Left cardiac atrium (tissue), 4 donors: ENCODE measurements around the gene GBF1. TPM values are rescaled to one million over a fixed set of nuclear protein-coding genes. Genes with fewer than 3 reads are reported as not detected.
A peak's percentile ranks its signal among the peaks of the same experiment; 100 is the strongest.

Source experiments
- ATAC-seq, 2 donors: fragments of 200-7000 bp; cut with Tn5 transposase; one replicate each; pipeline ENCODE4 v1.9.1; 2020; ENCODE audit warnings: mild to moderate bottlenecking in 2 of 2, moderate library complexity in 2 of 2
- DNase-seq: peaks from one replicate; pipeline ENCODE4 v3.0.0-alpha.2; 2020
- intact Hi-C, 2 donors: fragments of 100-400 bp; cut with DNase I; formaldehyde crosslinking; loops; one replicate each; pipeline versions ENCODE4 v1.14.1 to v1.15.1; 2022 to 2023
- total RNA-seq, 2 donors: library from RNA; stranded (reverse); fragmentation: NEBNext Ultra II Directional; extraction: Animal tissue kit (Norgen Biotek cat#: 25700); gene quantifications; one replicate each; pipeline ENCODE4 v1.2.1, GENCODE V29; 2021
- donor health status: DM: no; HTN: yes; CAD: no.
- donor health status: DM: no; HTN: yes; CAD: no; lungs with severe emphysema.
- donor health status: DM: yes; HTN: yes; CAD: no.
- donor health status: Dilated cardiomyopathy.

The GBF1 gene
- total RNA-seq, 2 donors from 2014 or later = 27.6 to 32.4 TPM

- ATAC-seq = peak; percentile 55 to 59
- intact Hi-C loops = no loop called here
Observed at GRCh38 chr10:102422545-102423129, 177.3 kb downstream of the GBF1 start.

GRCh38 chr10:102423372-102423968 lies 178.1 kb downstream of the GBF1 start:
- DNase-seq (no peak), ATAC-seq (no peak)
- intact Hi-C loops = no loop called here

More at GRCh38 chr10:102422545-102423129, 177.3 kb downstream of the GBF1 start:
- DNase-seq = peak; percentile 86

GRCh38 chr10:102424145-102424544 lies 178.8 kb downstream of the GBF1 start:
- ATAC-seq = no peak
- intact Hi-C loops = no loop called here
- no peak for DNase-seq

GRCh38 chr10:102424916-102425315 lies 179.6 kb downstream of the GBF1 start:
- ATAC-seq (no peak), DNase-seq (no peak)
- intact Hi-C loops = no loop called here

GRCh38 chr10:102425444-102425843 lies 180.1 kb downstream of the GBF1 start:
- ATAC-seq = no peak
- DNase-seq = no peak
- intact Hi-C loops = no loop called here

DNA sequence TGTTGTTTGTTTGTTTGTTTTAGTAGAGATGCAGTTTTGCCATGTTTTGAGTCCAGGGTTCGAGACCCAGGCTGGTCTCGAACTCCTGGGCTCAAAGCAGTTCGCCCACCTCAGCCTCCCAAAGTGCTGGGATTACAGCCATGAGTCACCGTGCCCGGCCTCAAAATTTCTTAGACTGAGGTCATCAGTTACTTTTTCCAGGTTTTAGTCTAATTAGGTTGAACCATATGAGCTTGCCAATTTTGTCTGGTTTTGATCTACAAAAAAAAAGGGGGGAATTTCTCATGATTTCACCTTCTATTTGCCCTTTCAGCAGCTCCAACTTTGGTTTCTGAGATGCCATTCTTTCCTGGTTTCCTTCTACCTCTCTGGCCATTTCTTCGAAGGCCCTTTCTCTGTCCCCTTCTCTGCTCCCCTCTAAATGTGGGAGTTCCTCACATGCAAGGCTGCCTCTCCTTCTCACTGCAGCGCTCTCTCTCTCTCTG lies 181.5 kb downstream of the GBF1 start:
- DNase-seq = no peak
- intact Hi-C loops = no loop called here
- no peak for ATAC-seq

GRCh38 chr10:102429468-102429867 lies 184.1 kb downstream of the GBF1 start:
- DNase-seq (no peak), ATAC-seq (no peak)
- intact Hi-C loops = no loop called here

DNA sequence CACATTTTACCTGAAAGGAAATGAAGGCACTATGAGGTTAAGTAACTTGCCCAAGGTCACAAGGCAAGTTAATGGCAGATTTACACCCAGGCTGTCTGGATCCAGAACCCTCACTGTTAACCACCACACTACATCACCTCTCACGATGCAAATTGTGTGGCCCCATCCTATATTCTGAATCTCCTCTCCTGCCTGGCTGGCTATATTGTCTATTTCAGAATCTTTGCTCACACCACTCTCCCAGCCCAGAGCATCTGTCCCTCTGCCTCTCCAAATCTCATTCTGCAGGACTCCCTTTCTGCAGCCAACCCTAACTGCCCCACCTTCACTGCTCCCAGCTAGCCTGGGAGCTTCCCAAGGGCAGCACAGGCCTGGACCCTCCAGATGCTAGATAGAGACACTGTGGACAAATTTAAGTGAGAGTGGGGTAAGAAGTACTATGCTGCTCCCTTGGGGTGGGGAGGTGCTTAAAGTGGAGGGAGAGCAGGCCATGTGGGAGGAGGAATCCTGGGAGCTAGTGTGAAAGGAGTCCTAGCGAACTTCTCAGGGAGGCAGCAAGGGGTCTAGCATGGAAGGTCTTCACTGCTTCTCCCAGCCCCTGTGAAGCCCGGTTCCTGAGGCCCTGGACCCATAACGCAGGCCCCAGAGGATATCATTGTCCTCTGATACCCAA lies 186.3 kb downstream of the GBF1 start:
- DNase-seq (no peak), ATAC-seq (peak; percentile 3 to 23)
- intact Hi-C loops = no loop called here

Other genes starting within 250 kb of the GBF1 start
- 10 to 100 TPM; 28.8 to 33.7 TPM for gene ARMH3, start 189.4 kb upstream of the GBF1 start, total RNA-seq
- 10 to 100 TPM; 10.1 to 12.1 TPM for gene HPS6, start 180.2 kb upstream of the GBF1 start, total RNA-seq
- 10 to 100 TPM; 44.3 to 48.6 TPM for gene LDB1, start 125.2 kb upstream of the GBF1 start, total RNA-seq
- 10 to 100 TPM; 11.2 to 29.5 TPM for gene PPRC1, start 112.5 kb upstream of the GBF1 start, total RNA-seq
- gene NOLC1, start 93.1 kb upstream of the GBF1 start, total RNA-seq = 10 to 100 TPM; 26.3 to 37.6 TPM
- gene ELOVL3, start 19.2 kb upstream of the GBF1 start, total RNA-seq = 1 to 10 TPM in 1 of 2 donors, not detected in 1; 1.3 TPM
- not detected for gene PITX3, start 4.0 kb upstream of the GBF1 start, total RNA-seq
- gene NFKB2, start 150.2 kb downstream of the GBF1 start, total RNA-seq = 10 to 100 TPM; 16.1 to 24.9 TPM
- gene PSD, start 173.3 kb downstream of the GBF1 start, total RNA-seq = 1 to 10 TPM; 2.3 to 3.4 TPM
- 10 to 100 TPM; 13.1 to 14.0 TPM for gene FBXL15, start 175.3 kb downstream of the GBF1 start, total RNA-seq
- 10 to 100 TPM; 61.8 to 66.3 TPM for gene CUEDC2, start 187.0 kb downstream of the GBF1 start, total RNA-seq
- gene C10orf95, start 206.0 kb downstream of the GBF1 start, total RNA-seq = not detected